HG03159 (cell line): Measurements from ENCODE around the gene SLC23A2.
"Not testable (repeated sequence)": the region's sequence is repeated elsewhere in the genome, so short reads cannot be mapped to it uniquely, and the experiment has no call there.

Experiments used
- ATAC-seq: cut with Tn5 transposase; IDR thresholded peaks from one replicate; pipeline ENCODE4 v1.9.1; 2021; ENCODE audit warnings: mild to moderate bottlenecking, moderate library complexity; ENCODE audit not compliant: unreplicated experiment

Gene SLC23A2

GRCh38 chr20:4883051-4883450 lies 118.3 kb downstream of the SLC23A2 start:
- ATAC-seq, result no peak

DNA sequence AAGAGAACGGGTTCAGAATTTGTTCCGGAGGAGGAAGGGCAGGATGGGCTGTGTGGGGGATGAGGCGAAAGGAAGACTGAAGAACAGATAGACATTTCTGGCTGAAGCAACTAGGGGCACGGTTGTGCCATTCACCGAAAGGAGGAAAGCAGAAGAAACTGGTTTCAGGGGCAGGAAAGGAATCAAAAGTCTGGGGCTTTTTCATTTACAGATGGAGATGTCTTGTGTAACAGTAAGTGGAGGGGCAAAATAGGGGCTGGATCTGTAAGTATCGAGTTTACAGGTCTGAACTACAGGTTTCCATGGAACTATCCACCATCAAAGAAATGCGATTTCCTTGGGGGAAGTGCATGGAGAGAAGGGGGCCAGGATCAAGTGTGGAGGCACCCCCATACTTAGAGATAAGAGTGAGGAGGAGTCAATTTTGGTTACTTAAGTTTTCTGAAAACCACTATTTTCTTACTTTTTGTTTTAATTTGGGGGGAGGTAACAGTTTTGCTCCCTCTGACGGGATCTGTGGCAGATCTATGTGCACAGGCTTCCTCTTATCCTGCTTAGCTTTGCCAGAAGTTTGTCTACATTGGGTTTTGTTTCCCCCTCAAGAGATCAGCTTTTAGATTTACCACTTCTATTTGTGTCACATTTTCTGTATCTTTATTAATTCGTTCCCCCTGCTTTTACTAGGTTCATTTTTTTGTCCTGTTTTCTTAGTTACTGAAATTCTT lies 120.1 kb downstream of the SLC23A2 start:
- ATAC-seq, result no peak

DNA sequence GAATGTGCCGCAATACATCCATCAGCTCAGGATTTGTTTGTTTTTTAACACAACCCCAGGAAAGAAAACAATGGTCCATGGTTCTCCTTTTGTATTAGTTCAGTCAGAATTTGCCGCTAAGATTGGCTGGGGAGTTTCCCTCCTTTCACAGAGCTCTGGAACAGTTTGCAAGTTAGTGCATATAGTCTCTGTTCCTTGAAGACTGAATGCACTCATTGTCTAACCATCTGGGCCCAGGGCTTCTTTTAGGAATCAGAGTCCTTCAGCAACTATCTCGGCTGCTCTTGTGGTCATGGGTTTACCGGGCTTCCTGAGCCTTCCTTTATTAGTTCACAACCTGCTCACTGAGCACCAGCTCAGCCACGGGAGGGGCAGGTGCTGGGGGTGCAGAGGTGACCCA lies 121.3 kb downstream of the SLC23A2 start:
- no peak for ATAC-seq

DNA sequence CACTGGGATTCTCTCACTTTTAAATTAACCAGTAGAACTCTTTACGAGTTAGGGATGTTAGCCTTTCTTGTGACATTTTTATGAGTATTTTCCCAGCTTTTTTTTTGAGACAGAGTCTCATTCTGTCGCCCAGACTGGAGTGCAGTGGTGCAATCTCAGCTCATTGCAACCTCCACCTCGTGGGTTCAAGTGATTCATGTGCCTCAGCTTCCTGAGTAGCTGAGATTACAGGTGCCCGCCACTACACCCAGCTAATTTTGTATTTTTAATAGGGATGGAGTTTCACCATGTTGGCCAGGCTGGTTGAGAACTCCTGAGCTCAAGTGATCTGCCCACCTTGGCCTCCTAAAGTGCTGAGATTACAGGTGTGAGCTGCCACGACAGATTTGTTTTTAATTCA lies 123.2 kb downstream of the SLC23A2 start:
- not testable (repeated sequence) for ATAC-seq

DNA sequence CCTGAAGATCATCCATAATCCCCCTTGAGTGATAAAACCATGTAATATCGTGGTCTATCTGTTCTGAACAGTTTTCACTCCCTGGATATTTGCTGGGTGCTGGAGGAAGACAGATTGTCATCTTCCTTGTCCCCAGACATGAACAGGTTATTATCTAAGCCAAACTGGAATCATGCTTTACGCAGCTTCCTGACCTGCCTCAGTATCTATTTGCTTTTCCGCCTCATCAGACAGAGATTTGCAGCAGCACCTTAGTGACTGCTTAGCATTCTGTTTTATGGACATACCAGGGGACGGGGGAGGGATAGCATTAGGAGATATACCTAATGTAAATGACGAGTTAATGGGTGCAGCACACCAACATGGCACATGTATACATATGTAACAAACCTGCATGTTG lies 124.6 kb downstream of the SLC23A2 start:
- no peak for ATAC-seq

DNA sequence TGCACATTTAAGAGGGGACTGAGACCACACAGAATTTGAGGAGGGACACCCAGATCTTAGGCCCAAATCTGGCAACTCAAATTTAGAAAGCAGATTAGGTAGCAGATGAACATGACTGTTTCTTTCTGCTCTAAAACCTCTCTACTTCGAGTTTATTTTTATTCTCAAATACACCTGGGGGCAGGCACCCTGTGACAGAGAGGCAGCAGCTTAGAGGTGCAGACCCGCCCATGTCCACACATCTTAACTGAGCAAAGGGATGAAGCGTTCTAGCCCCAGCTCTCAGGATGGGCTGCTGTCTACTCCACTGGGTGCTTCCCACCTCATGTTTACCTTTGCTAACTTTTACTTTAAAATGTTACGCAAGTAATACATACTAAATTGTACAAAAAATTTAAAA lies 125.0 kb downstream of the SLC23A2 start:
- ATAC-seq, result no peak

GRCh38 chr20:4875578-4876067 lies 125.7 kb downstream of the SLC23A2 start:
- no peak for ATAC-seq

GRCh38 chr20:4873396-4873795 lies 127.9 kb downstream of the SLC23A2 start:
- no peak for ATAC-seq

DNA sequence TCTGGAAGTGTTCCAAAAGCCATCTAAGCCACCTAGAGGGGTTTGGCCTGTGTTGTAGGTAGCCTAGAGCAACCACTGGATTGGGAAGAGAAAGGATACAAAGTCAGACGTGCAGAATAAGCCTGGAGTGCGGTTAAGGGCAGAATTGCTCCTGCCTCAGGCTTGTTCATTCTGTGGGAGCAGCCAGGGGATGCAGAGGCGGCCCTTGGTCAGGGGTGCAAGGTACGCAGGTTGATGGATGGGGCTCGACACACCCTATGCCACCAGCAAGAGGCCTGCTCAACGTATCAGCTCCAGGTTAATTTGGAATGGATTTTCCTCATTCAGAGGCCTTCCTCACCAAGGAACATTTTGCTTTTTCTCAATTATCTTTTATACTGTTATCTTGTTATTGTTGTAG lies 129.8 kb downstream of the SLC23A2 start:
- ATAC-seq, result no peak

- ATAC-seq, result no peak
These were observed 130.4 kb downstream of the SLC23A2 start for GRCh38 chr20:4870906-4871305.

- ATAC-seq, result no peak
These were observed 131.8 kb downstream of the SLC23A2 start for GRCh38 chr20:4869290-4870193.

DNA sequence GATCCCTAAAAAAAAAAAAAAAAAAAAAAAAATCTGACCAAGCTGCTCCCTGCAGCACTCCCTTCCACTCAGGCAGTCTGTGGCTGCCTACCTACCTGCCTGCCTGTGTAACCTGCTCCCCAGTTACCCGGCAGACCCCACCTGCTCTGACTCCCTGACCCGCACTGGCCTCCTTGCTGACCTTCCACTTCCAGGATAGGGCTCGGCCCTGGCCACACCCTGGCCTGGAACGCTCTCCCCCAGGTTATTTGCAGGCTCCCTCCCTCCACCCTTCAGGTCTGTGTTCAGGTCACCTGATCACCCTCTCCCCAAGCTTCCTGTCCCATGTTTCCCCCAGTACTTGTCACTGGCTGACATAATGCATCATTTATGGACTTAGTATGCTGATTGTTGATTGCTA lies 134.3 kb downstream of the SLC23A2 start:
- no peak for ATAC-seq

DNA sequence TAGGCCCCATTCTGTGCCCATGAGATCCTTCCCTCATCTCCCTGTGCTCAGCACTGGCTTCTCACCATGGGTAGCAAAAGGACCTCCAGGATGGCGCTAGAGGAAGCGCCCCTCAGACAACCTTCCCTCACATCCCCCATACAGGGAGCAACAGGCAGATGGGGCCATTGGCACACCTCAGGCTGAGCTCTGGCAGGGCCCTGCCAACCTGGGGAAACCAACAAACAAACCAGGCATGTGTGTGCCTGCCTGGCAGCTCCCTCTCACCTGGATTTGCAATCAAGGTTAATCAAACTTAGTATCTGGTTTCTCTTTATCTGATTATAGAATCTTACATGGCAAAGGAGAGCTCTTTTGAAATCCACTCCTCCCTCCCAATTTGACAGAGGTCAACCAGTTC lies 134.9 kb downstream of the SLC23A2 start:
- no peak for ATAC-seq

- ATAC-seq, result no peak
These were observed 137.0 kb downstream of the SLC23A2 start for GRCh38 chr20:4864311-4864752.

GRCh38 chr20:4862661-4863060 lies 138.6 kb downstream of the SLC23A2 start:
- no peak for ATAC-seq

DNA sequence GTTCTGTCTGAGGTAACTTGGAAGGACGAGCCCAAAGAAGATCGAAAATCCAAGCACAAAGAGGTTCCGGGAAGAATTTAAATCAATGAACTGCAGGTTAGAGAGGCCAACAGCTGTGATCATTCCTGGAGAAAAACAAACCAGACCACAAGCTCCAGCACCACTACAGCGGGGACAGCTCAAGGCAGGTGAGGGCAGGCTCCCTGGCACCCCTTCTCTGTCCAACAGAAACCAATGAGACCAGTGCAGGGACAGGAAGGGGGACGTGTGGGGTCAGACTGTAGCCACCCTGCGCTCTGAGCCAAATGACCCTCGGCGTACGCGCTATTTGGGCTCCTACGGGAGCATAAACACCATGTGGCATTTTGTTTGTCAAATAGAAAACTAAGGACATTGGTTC lies 139.3 kb downstream of the SLC23A2 start:
- no peak for ATAC-seq

GRCh38 chr20:4858000-4858399 lies 143.3 kb downstream of the SLC23A2 start:
- ATAC-seq, result no peak

GRCh38 chr20:4856022-4856755 lies 145.1 kb downstream of the SLC23A2 start:
- no peak for ATAC-seq

DNA sequence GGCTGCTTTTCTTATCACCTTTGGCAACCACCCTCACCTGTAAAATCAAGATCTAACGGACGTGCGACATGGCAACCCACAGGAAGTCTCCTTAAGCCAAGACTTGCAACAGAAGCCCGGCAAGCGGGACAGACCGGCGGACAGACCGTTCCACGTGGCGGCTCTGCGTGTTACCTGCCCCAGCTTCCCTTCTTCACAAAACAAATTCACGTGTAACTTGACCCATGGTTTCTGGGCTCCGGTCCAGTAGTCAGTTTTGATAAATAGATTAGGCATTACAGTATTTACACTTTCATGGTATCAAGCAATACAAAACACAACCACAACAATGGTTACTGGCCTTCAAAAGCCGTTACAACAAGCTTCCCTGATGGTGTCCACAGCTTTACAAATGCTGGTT lies 145.8 kb downstream of the SLC23A2 start:
- no peak for ATAC-seq

DNA sequence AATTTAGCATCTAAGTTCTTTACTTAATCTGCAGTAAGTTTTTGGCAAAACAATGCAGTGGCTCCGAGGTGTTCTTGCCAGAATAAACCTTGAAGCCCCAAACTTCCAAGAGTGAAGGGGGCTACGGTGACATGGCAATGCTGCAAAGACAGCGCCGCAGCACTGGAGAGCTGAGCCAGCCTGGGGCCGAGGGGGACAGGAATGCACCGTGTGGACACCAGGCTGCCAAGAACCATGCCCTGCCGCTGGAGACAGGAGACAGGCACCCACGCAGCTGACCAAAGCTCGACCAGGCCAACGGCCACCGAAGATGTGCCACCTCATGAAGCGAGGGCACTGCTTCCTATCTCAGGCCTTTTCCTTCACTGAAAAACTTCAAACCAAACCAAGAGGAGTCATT lies 146.2 kb downstream of the SLC23A2 start:
- ATAC-seq, result no peak

DNA sequence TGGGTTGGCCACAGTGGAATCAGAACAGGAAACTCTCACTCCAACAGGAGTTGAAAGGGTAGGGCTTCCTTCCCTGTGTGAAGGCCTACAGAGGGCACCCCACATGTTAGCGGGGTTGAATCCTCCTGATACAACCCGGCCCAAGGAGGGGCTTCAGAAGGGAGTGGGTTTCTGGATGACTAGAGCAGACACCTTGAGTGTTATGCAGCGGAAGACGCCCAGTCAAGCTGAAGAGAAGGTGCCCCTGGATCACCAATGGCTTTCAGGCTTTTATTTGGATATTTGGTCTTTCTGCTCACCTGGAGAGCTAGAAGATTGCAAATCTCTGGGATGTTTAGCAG lies 146.8 kb downstream of the SLC23A2 start:
- no peak for ATAC-seq
